HG03469 (cell line): Measurements from ENCODE around the gene ARHGAP32.

Experiments used
- ATAC-seq: cut with Tn5 transposase; IDR thresholded peaks from one replicate; pipeline ENCODE4 v1.9.1; 2021; ENCODE audit warnings: mild to moderate bottlenecking, moderate library complexity, moderate number of reproducible peaks; ENCODE audit not compliant: unreplicated experiment

Gene ARHGAP32

DNA sequence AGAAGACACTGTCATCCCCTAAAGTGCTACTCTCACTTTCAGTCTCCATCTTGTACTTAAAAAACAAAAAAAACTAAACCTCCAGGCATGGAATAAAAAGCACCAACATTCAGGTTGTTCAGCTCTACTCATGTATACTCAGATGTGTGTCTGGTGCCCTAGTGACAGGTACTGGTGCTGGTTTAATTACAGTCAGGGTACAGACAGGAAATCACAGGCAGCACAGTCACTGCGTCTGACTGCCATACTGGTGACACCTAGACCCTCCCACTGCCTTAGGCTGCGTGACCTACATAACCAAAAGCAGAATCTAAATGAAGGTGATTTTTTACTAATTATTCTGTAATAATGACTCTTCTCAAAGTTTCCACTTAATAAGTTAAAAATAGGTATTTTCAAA is at the start of gene ARHGAP32:
TSS of gene ARHGAP32 (minus strand) at position 176 of the 400 bp plus-strand sequence. CDS start at position 49, 127 bp downstream.
- ATAC-seq: no peak

DNA sequence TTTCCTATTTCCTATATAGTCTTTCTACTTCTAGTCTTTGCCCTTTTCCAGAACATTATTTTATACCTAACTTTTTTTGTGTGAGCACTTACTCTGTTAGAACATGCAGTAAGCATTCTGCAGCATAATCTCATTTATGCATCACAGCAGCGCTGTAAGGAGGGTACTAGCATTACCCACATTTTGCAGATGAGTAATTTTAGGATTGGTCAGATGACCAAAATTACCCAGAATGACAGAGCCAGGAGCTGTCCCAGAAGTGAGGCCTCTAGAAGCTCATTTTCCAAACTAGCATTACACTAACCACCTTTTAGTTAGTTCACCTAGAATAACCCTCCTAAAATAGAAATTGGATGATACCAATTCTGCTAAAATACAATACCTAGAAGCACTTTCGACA is 47.1 kb upstream of the ARHGAP32 start:
- ATAC-seq: no peak

DNA sequence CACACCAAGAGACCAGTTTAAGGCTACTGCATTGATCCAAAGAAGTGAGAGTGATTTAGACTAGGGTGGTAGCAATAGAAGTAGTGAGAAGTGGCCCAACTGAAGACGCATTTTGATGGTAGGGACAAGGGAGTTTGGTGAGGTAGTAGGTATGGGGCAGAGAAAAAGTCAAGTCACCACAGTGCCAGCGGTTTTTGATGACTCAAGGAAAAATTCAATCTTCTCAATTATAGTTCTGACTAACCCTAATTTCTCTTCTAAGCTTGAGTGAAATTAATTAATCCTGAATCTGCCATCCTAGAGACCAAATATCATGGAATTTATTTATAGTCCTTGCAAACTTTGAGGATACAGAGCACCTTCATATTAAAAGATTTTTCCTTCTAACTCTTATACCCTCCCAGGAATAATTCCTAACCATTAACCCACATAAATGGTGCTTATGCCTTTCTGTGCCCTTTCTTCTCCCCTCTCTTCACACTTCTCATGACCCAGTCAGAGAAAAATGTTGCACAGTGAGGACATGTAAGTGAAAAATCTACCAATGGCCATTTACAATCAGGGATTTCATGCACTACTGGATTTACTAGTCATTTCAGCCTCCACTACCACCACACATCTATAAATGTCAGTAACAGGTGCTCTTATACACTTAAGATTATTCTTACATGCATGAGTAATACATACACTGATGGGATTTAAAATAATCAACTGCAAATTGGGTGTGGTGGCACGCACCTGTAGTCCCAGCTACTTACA is 45.9 kb upstream of the ARHGAP32 start:
- ATAC-seq: peak; percentile 47

DNA sequence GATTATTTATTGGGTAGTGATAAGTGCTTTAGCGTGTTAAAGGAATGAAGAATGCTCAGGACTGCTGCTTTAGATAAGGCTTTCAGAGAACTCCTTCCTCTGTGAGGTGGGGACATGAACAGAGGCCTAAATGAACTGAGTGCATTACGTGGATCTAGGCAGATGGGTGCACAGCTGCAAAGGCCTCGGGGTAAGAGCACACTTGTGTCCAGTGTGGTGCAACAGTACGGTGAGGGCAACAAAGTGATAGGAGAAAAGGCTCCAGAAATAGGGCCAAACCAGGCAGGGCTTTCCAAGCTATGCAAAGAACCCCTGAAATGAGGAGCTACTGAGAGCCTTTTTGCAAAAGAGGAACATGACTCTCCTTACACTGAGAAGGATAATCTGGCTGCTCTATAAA is 45.3 kb upstream of the ARHGAP32 start:
- ATAC-seq: no peak

DNA sequence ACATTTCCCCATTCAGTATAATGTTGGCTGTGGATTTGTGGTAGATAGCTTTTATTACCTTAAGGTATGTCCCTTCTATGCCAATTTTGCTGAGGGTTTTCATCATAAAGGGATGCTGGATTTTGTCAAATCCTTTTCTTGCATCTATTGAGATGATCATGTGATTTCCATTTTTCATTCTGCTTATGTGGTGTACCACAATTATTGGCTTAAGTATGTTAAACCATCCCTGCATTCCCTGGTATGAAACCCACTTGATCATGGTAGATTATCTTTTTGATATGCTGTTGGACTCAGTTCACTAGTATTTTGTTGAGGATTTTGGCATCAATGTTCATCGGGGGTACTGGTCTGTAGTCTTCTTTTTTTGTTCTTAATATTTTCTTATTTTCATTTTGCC is 44.7 kb upstream of the ARHGAP32 start:
- no peak for ATAC-seq

DNA sequence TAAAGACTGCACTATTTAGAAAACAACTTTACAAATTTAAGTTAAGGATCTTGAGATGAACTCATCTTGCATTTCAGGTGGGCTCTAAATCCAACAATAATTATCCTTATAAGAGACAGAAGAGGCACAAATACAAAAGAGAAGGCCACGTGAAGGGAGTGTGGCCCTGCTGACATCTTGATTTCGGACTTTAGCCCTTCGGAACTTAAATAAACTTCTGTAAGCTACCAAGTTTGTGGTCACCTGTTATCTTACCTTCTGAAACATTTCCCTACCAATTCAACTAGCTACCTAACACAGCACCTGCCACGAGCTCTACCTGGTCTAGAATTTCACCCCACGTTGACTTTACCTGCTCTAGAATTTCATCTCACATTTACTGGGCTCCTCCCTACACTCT is 42.9 kb upstream of the ARHGAP32 start:
- no peak for ATAC-seq

DNA sequence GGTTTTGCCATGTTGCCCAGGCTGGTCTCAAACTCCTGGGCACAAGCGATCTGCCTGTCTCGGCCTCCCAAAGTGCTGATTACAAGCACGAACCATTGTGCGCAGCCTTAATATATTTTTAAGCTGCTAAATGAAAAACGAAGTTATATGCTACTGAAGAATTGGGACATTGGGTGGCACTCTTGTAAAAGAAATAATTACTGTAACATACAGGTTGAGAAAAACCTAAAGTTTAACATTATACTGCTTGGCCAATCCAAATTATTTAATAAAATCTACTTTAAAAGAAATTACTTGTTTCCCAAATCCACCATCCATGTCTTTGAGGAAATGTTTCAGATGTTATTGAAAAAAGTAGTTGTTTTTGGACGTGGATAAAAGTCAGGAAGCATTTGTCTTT is 37.9 kb upstream of the ARHGAP32 start:
- ATAC-seq: no peak

DNA sequence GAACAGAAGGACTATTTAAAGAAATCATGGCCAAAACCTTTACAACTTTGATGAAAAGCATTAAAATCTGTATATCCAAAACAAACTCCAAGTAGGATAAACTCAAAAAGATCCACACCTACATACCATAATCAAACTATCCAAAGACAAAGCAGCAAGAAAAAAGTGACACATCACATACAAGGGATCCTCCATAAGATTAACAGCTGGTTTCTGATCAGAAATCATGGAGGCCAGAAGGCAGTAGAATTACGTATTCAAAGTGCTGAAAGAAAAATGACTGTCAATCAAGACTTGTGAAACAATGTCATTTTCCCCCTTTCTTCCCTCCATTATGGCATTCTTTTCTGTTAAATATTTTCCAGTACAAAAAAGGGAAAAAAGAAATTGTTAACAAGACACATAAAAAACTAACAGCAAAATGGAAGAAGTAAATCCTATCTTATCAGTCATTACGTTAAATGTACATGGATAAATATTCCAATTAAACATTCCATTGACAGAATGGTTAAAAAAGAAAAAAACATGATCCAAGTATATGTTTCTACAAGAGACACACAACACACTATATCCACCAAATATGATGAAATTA is 34.2 kb upstream of the ARHGAP32 start:
- no peak for ATAC-seq

DNA sequence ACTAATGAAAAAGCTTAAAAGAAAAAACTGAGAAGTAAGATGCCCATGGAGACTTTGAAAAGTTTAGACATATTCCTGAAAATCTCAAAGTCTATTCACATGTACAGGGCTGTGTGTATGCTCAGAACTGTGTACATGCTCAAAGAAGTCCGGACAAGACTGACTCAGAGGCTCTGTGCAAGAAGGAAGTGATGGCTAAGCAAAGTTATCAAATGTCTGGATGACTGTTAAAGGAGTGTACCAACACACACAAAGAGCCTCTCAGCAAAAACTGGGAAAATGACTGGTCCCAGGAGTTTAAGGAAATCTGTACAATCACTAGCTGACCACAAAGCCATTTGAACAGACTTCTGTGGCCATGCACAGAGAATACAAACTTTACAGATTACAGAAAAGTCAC is 33.1 kb upstream of the ARHGAP32 start:
- ATAC-seq: no peak

DNA sequence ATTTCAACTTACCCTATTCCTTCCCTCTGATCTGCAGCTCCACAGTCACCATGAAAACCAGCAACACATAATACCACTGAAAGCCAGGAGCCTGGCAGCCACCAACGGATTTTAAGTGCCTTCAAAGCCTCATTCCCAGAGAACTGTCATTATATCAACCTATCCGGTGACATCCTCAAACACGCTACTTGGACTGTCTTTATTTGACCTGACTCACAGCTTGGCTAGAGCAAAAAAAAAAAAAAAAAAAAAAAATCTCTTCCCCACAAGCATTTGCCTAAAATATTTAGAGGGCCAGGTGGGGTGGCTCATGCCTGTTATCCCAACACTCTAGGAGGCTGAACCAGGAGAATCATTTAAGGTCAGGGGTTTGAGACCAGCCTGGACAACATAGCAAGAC is 32.4 kb upstream of the ARHGAP32 start:
- ATAC-seq: no peak

DNA sequence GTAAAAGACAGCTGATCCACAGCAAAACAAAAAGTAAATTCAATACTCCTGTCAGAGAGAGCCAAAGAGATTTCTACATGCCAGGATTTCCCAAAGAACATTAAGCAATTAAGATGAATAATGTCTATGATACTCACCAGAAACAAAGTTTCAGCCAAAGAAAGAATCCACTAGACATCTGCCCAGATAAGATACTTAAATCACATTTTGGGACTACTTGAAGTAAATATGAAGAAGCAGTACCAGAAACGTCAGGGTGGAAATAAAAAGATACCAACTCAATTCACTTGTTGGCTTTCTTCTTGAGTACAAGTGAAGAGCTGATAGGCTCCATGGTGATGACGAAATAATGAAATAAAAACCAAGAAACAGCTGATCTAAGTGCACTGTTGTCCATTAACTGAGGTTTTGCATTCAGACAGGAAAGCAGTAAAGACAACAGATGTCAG is 31.6 kb upstream of the ARHGAP32 start:
- no peak for ATAC-seq

DNA sequence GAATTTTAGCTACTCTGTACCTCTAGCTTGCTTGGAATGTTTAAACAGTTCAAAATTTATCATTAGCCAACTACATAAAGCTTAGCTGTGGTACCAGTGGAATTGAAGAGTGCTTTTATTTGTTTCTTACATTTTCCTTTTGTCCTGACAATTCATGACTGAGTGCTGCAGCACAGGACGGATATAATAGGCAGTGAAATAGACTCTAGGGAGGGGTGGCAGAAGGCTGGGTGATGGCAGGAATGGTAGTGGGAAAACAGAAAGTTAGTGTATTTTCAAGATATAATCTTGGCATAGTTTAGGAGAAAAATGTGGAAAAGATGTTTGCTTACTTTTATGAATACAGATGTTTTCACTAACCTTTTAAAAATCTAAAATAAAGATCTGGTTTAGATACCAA is 31.1 kb upstream of the ARHGAP32 start:
- ATAC-seq: no peak

DNA sequence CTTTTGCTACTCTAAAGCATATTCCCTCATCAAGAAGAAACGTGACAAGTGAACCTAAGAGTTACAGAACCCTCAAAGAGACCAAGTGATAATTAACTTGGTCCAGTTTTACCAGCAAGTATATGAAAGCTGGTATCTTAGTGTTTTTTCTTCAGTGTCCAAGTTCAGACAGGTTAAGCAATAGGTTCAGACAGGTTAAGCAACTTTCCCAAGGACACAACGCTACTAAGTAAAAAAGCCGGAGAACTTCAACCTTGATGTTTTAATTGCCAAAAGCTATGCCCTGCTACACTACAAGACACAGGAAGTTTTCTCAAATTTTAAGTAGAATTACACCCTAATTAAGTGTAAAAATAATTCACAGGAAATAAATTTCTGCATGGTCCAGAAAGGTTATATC is 30.0 kb upstream of the ARHGAP32 start:
- no peak for ATAC-seq

DNA sequence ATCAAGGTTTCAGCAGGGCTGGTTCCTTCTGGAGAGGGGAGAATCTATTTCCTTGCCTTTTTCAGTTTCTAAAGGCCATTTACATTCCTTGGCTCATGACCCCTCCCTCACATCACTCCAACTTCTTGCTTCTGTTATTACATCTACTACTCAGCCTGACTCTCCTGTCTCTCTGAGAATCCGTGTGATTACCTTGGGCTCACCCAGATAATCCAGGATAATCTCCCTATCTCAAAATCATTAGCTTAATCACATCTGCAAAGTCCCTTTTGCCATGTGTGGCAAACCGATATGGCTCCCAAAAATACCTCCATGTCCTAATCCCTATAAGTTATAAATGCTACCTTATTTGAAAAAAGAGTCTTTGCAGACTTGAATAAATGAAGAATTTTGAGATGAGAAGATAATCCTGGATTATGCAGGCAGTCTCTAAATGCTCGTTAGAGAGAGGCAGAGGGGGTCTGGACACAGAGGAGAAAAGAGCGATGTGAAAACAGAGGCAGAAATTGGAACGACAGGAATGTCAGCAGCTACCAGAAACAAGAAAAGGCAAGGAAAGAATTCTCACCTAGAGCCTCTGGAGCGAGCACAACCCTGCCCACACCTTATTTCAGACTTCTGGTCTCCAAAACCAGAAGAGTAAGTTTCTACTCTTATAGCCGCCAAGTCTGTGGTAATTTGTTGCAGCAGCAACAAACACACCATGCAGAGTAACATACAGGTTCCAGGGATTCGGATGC is 23.6 kb upstream of the ARHGAP32 start:
- ATAC-seq: no peak

DNA sequence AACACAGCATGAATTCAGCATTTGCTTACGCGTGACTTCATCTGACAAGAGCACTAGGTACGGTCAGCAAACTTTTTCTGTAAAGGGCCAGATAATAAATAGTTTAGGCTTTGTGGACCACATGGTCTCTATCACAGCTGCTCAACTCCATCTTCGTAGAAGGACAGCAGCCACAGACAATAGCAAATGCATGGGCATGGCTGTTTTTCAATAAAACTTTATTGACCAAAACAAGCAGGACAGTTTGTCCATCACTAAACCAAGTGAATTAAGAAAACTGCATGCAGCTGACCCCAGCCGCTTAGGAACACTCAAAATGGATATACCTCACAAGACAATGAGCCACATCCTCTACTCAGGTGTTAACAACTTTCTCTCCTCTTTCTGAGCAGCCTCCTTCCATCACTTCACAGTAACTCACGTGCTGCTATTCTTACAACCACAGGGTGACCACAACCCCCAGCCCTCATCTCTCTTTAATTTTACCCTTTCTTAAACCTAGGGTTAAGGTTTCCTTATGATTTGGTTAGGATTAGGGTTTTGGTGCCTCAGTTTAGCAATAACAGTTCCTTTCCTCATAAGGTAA is 22.7 kb upstream of the ARHGAP32 start:
- no peak for ATAC-seq

DNA sequence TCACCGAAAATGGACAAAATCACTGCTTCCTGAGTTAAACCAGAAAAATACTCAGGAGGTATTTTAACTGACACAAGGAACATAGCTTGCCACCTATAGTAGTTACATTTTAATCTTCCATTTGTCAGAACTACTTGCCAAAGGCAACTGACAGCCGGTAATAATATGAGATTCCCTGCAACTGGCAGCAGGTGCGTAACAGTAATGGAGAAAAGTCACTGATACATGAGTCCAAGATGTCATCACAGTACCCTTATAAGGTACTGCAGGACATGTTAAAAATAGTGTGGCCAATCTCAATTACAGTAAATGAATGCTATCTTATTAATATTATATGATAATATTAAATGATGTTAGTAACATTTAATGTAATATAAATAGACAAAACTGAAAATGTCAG is 21.1 kb upstream of the ARHGAP32 start:
- ATAC-seq: no peak

DNA sequence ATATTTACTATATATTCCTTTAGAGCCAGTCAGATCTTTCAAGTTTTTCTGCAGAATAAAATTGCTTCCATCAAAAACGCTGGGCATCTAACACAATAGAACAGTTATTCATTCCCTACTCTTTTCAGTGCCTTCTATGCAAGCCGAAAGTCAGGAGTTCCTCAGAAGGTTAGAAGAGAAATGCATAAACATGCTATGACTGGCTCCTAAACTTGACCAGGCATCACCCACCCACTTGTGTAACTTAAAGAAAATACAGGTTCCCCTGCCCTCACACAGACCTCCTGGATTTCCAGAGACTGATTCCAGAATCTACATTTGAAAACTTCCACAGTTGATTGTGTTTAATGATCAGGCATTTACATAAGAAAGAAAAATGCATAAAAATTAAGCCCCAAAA is 19.3 kb upstream of the ARHGAP32 start:
- ATAC-seq: no peak

DNA sequence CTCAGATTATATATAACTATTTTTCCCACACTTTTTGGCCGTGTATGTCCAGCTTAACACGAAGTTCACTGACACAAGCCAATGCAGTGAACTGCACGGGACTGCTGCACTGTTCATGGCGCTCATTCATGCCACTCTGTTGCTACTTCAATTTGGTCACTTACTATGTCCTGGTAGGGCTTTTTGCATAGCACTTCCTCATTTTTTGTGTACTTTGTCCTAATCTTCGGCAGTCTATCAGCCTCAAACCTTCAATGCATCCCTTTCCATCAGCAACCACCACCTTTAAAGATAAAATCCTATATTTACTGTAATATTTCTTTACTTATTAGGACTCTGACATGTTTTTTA is 18.7 kb upstream of the ARHGAP32 start:
- no peak for ATAC-seq

DNA sequence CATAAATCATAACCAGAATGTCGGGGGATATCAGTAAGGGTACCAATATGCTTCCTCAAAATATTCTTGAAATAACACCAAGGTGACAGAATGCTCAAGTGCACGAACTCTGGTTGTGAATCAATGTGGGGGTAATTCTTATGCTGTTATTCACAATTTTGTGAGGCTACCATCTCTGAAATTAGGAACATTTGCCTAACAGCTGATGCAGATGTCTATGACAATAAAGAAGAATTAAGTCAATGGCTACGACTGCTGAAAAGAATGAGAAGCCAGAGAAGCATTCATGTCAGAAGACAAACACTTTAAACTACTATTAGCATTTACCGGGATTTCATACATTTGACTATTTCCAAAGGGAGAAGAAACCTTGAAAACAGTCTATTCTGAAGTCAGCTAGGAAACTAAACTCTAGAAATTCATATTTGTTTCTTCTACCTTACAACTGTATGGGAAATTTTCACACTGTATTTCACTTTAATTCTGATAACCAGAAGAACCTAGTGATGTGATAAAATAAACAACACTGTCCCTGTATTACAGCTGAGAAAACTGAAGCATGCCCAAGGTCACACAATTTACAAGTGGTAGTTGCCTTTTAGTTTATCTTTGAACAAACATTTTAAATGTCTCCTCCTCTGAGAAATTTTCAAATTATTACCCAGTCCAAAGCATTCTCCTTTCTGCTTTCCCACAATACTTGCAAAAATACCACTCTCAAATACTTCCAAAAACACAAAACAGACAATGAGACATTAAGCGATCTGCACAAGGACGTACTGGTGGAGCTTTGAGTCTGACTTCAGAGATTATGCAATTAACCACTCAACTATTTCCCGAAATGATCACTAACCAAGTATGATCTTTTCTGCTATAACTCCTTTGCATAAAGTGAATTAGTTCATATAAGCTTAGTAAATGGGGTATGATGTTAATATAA is 18.0 kb upstream of the ARHGAP32 start:
- no peak for ATAC-seq

DNA sequence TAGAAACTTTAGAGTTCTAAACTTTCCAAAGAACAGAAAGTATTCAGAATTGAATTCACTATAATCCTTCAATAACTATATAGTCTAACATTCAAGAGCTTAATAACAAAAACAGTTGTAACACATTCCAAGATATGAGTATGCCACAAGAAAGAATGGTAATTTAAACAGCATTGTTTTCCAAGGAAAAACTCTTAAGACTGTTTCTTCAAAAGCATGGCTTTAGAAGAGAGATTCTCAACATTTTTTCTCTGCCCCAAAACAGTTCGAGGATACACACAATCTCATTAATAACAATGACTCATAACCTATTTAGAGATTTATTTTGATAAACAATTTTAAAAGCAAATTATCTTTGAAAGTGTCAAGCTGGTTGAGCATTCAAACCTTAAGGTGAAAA is 16.7 kb upstream of the ARHGAP32 start:
- no peak for ATAC-seq
